ENCODE data around the gene TVP23A.

Gene TVP23A

GRCh38 chr16:10765772-10766171 lies 52.8 kb downstream of the TVP23A start:
- Histone ChIP-seq H3K9me3 (ENCODE audit: control insufficient read depth, low read length) (no peaks in the 10 kb centered on the region), H3K36me3 (ENCODE audit: control insufficient read depth, insufficient read depth, low read length) (peaks cover 51% of the 10 kb centered on the region), H3K27ac (ENCODE audit: low read depth, low read length, severe bottlenecking) (no peak overlapping the region), H3K4me3 (ENCODE audit: extremely low read depth, insufficient read depth, low read length, poor library complexity, severe bottlenecking) (no peak overlapping the region), H3K4me1 (ENCODE audit: control insufficient read depth, insufficient read depth, low read length, poor library complexity, severe bottlenecking) (no peaks in the 10 kb centered on the region)
- WGBS, 2 experiments (ENCODE audit: insufficient coverage in 2 of 2), result 93 to 96% methylated on average over 4 of the region's 4 CpGs

DNA sequence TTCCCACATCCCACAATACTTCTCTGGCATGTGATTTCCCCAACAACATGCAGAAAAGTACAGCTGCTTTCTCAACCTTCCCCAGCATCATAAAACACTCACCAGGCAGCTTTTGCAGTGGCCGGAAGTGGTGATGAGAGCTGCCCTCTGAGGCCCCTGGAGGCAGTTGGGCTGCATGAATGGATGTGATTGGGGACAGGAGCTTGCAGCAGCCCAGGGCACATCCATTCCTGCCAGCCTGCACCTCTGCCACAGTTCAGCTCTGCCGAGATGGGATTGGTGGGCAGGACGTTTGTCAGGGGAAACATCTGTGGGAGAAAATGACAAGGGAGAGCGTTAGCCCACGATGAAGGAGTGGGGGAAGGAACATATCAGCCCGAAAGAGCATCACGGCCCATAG lies 55.1 kb downstream of the TVP23A start:
- no peaks in the 10 kb centered on the region for H3K9me3 ChIP-seq (ENCODE audit: control insufficient read depth, low read length)
- H3K4me3 ChIP-seq (ENCODE audit: extremely low read depth, insufficient read depth, low read length, poor library complexity, severe bottlenecking), result no peak overlapping the region
- no peaks in the 10 kb centered on the region for H3K4me1 ChIP-seq (ENCODE audit: control insufficient read depth, insufficient read depth, low read length, poor library complexity, severe bottlenecking)
- WGBS, 2 experiments (ENCODE audit: insufficient coverage in 2 of 2), result 90 to 94% methylated on average over 6 of the region's 7 CpGs
- peaks cover 62% of the 10 kb centered on the region for H3K36me3 ChIP-seq (ENCODE audit: control insufficient read depth, insufficient read depth, low read length)
- no peak overlapping the region for H3K27ac ChIP-seq (ENCODE audit: low read depth, low read length, severe bottlenecking)

GRCh38 chr16:10762336-10763016 lies 56.1 kb downstream of the TVP23A start:
- no peaks in the 10 kb centered on the region for H3K4me1 ChIP-seq (ENCODE audit: control insufficient read depth, insufficient read depth, low read length, poor library complexity, severe bottlenecking)
- peaks cover 67% of the 10 kb centered on the region for H3K36me3 ChIP-seq (ENCODE audit: control insufficient read depth, insufficient read depth, low read length)
- WGBS, 2 experiments (ENCODE audit: insufficient coverage in 2 of 2), result 94 to 96% methylated on average over 23 to 33 of the region's 35 CpGs
- H3K27ac ChIP-seq (ENCODE audit: low read depth, low read length, severe bottlenecking), result no peak overlapping the region
- H3K9me3 ChIP-seq (ENCODE audit: control insufficient read depth, low read length), result no peaks in the 10 kb centered on the region
- no peak overlapping the region for H3K4me3 ChIP-seq (ENCODE audit: extremely low read depth, insufficient read depth, low read length, poor library complexity, severe bottlenecking)

- 92 to 96% methylated on average over 8 of the region's 8 CpGs for WGBS, 2 experiments (ENCODE audit: insufficient coverage in 2 of 2)
- H3K36me3 ChIP-seq (ENCODE audit: control insufficient read depth, insufficient read depth, low read length), result peaks cover 68% of the 10 kb centered on the region
Observed at GRCh38 chr16:10761373-10761772, 57.2 kb downstream of the TVP23A start.

GRCh38 chr16:10760858-10761257 lies 57.7 kb downstream of the TVP23A start:
- WGBS, 2 experiments (ENCODE audit: insufficient coverage in 2 of 2), result 71 to 83% methylated on average over 1 of the region's 3 CpGs
- Histone ChIP-seq H3K36me3 (ENCODE audit: control insufficient read depth, insufficient read depth, low read length) (peaks cover 68% of the 10 kb centered on the region), H3K9me3 (ENCODE audit: control insufficient read depth, low read length) (no peaks in the 10 kb centered on the region), H3K4me1 (ENCODE audit: control insufficient read depth, insufficient read depth, low read length, poor library complexity, severe bottlenecking) (no peaks in the 10 kb centered on the region), H3K27ac (ENCODE audit: low read depth, low read length, severe bottlenecking) (no peak overlapping the region), H3K4me3 (ENCODE audit: extremely low read depth, insufficient read depth, low read length, poor library complexity, severe bottlenecking) (no peak overlapping the region)

More at GRCh38 chr16:10761373-10761772, 57.2 kb downstream of the TVP23A start:
- Histone ChIP-seq H3K4me1 (ENCODE audit: control insufficient read depth, insufficient read depth, low read length, poor library complexity, severe bottlenecking) (no peaks in the 10 kb centered on the region), H3K4me3 (ENCODE audit: extremely low read depth, insufficient read depth, low read length, poor library complexity, severe bottlenecking) (no peak overlapping the region), H3K27ac (ENCODE audit: low read depth, low read length, severe bottlenecking) (no peak overlapping the region), H3K9me3 (ENCODE audit: control insufficient read depth, low read length) (no peaks in the 10 kb centered on the region)

- no peak overlapping the region for H3K4me3 ChIP-seq (ENCODE audit: extremely low read depth, insufficient read depth, low read length, poor library complexity, severe bottlenecking)
- H3K9me3 ChIP-seq (ENCODE audit: control insufficient read depth, low read length), result no peaks in the 10 kb centered on the region
- H3K36me3 ChIP-seq (ENCODE audit: control insufficient read depth, insufficient read depth, low read length), result peaks cover 55% of the 10 kb centered on the region
- 95 to 97% methylated on average over 5 to 6 of the region's 6 CpGs for WGBS, 2 experiments (ENCODE audit: insufficient coverage in 2 of 2)
- no peak overlapping the region for H3K27ac ChIP-seq (ENCODE audit: low read depth, low read length, severe bottlenecking)
- no peaks in the 10 kb centered on the region for H3K4me1 ChIP-seq (ENCODE audit: control insufficient read depth, insufficient read depth, low read length, poor library complexity, severe bottlenecking)
Observed at GRCh38 chr16:10756574-10756973, 62.0 kb downstream of the TVP23A start.

- peaks cover 46% of the 10 kb centered on the region for H3K36me3 ChIP-seq (ENCODE audit: control insufficient read depth, insufficient read depth, low read length)
- no peaks in the 10 kb centered on the region for H3K4me1 ChIP-seq (ENCODE audit: control insufficient read depth, insufficient read depth, low read length, poor library complexity, severe bottlenecking)
- no peak overlapping the region for H3K27ac ChIP-seq (ENCODE audit: low read depth, low read length, severe bottlenecking)
- no peaks in the 10 kb centered on the region for H3K9me3 ChIP-seq (ENCODE audit: control insufficient read depth, low read length)
- no peak overlapping the region for H3K4me3 ChIP-seq (ENCODE audit: extremely low read depth, insufficient read depth, low read length, poor library complexity, severe bottlenecking)
- WGBS, 2 experiments (ENCODE audit: insufficient coverage in 2 of 2), result 80 to 100% methylated on average over 1 to 2 of the region's 4 CpGs
Observed at GRCh38 chr16:10754941-10755340, 63.7 kb downstream of the TVP23A start.

DNA sequence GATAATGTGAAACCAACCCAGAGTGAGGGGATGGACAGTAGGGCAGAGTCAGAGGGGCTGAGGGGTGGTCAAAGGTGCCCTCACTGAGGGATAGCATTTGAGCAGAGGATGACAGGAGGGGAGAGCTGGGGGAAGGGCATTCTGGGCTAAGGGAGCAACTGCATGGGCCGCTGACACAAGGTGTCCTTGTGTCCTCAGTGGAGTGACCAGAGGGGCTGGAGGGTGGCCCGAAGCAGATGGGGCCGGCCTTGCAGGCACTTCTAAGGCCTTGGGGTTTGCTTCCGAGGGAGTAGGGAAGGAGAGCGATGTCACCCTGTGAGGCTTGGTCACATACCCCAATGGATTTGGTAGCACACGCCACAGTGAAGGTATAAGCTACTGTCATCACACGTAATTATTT lies 64.9 kb downstream of the TVP23A start:
- peaks cover 37% of the 10 kb centered on the region for H3K36me3 ChIP-seq (ENCODE audit: control insufficient read depth, insufficient read depth, low read length)
- 90 to 95% methylated on average over 2 to 4 of the region's 7 CpGs for WGBS, 2 experiments (ENCODE audit: insufficient coverage in 2 of 2)

GRCh38 chr16:10752843-10753523 lies 65.6 kb downstream of the TVP23A start:
- H3K27ac ChIP-seq (ENCODE audit: low read depth, low read length, severe bottlenecking), result no peak overlapping the region
- H3K9me3 ChIP-seq (ENCODE audit: control insufficient read depth, low read length), result no peaks in the 10 kb centered on the region
- peaks cover 38% of the 10 kb centered on the region for H3K36me3 ChIP-seq (ENCODE audit: control insufficient read depth, insufficient read depth, low read length)
- no peaks in the 10 kb centered on the region for H3K4me1 ChIP-seq (ENCODE audit: control insufficient read depth, insufficient read depth, low read length, poor library complexity, severe bottlenecking)
- WGBS, 2 experiments (ENCODE audit: insufficient coverage in 2 of 2), result 94 to 98% methylated on average over 7 to 9 of the region's 10 CpGs
- H3K4me3 ChIP-seq (ENCODE audit: extremely low read depth, insufficient read depth, low read length, poor library complexity, severe bottlenecking), result no peak overlapping the region

More for the DNA sequence above, 64.9 kb downstream of the TVP23A start:
- Histone ChIP-seq H3K4me3 (ENCODE audit: extremely low read depth, insufficient read depth, low read length, poor library complexity, severe bottlenecking) (no peak overlapping the region), H3K9me3 (ENCODE audit: control insufficient read depth, low read length) (no peaks in the 10 kb centered on the region), H3K4me1 (ENCODE audit: control insufficient read depth, insufficient read depth, low read length, poor library complexity, severe bottlenecking) (no peaks in the 10 kb centered on the region), H3K27ac (ENCODE audit: low read depth, low read length, severe bottlenecking) (no peak overlapping the region)

DNA sequence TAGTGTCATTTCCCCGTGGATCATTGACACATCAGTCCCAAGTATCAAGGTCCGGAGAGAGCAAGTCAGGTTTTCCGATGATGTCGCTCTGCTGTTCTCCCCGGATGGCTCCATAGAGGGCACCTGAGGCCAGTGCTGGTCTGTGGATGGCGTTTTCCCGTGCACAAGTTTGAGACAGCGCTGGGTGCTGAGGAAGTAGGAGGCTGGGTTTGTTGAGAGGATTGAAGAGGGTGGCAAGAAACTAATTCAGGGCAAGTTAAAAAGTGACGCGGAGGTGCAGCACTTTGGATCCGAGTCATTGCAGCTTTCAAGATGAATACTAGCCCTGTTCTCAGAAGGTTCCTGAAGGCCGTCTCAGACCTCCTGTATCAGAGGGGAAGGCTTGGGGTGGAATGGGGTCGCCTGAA lies 67.3 kb downstream of the TVP23A start:
- Histone ChIP-seq H3K9me3 (ENCODE audit: control insufficient read depth, low read length) (no peaks in the 10 kb centered on the region), H3K36me3 (ENCODE audit: control insufficient read depth, insufficient read depth, low read length) (peaks cover 36% of the 10 kb centered on the region)
- WGBS, 2 experiments (ENCODE audit: insufficient coverage in 2 of 2), result 93% methylated on average over 12 of the region's 13 CpGs

GRCh38 chr16:10750793-10751192 lies 67.8 kb downstream of the TVP23A start:
- no peaks in the 10 kb centered on the region for H3K9me3 ChIP-seq (ENCODE audit: control insufficient read depth, low read length)
- H3K36me3 ChIP-seq (ENCODE audit: control insufficient read depth, insufficient read depth, low read length), result peaks cover 36% of the 10 kb centered on the region
- no peak overlapping the region for H3K27ac ChIP-seq (ENCODE audit: low read depth, low read length, severe bottlenecking)
- no peak overlapping the region for H3K4me3 ChIP-seq (ENCODE audit: extremely low read depth, insufficient read depth, low read length, poor library complexity, severe bottlenecking)
- WGBS, 2 experiments (ENCODE audit: insufficient coverage in 2 of 2), result 82 to 97% methylated on average over 3 to 5 of the region's 11 CpGs
- no peaks in the 10 kb centered on the region for H3K4me1 ChIP-seq (ENCODE audit: control insufficient read depth, insufficient read depth, low read length, poor library complexity, severe bottlenecking)

More for the DNA sequence above, 67.3 kb downstream of the TVP23A start:
- Histone ChIP-seq H3K4me1 (ENCODE audit: control insufficient read depth, insufficient read depth, low read length, poor library complexity, severe bottlenecking) (no peaks in the 10 kb centered on the region), H3K4me3 (ENCODE audit: extremely low read depth, insufficient read depth, low read length, poor library complexity, severe bottlenecking) (no peak overlapping the region), H3K27ac (ENCODE audit: low read depth, low read length, severe bottlenecking) (no peak overlapping the region)

Measured in mesodermal cell (in vitro differentiated cells).